A673 (cell line): Measurements from ENCODE around the gene IBA57.

ENCODE experiments used
- CTCF ChIP-seq: fragments of 300-800, 200-600 bp; sonication (generic); conservative IDR thresholded peaks from 2 replicates; pipeline ENCODE4 v1.5.1; 2017; ENCODE audit warnings: low read depth, mild to moderate bottlenecking, antibody characterized with exemption, low read length, moderate library complexity, mixed read lengths
- EZH2 ChIP-seq: fragments of 200-600 bp; sonication (generic); IDR thresholded peaks from 2 replicates; pipeline ENCODE4 v1.6.1; 2017; ENCODE audit warnings: borderline replicate concordance, low read depth, mild to moderate bottlenecking, mixed read lengths, antibody characterized with exemption, low read length; ENCODE audit not compliant: poor library complexity, severe bottlenecking

GRCh38 chr1:228215663-228216116 lies 50.1 kb downstream of the IBA57 start:
- TF ChIP-seq CTCF (no peak), EZH2 (no peak)
